Epidermal melanocyte (primary cell): Measurements from ENCODE around the gene SCAI.
"Not testable (repeated sequence)": the region's sequence is repeated elsewhere in the genome, so short reads cannot be mapped to it uniquely, and the experiment has no call there.

Experiments
- DNase-seq: peaks from one replicate; pipeline ENCODE4 v3.0.0; 2011; ENCODE audit warnings: low spot score; ENCODE audit not compliant: insufficient read length

SCAI gene

GRCh38 chr9:125150349-125151245, 7.3 kb upstream of the SCAI start:
- no peak for DNase-seq

GRCh38 chr9:125147401-125147951, 4.1 kb upstream of the SCAI start:
- DNase-seq, result no peak

- no peak for DNase-seq
Measured at GRCh38 chr9:125146247-125146646, 2.9 kb upstream of the SCAI start.

- no peak for DNase-seq
Measured at GRCh38 chr9:125145425-125145824, 2.1 kb upstream of the SCAI start.

- no peak for DNase-seq
Measured at GRCh38 chr9:125142560-125143376, 560 bp downstream of the SCAI start.

GRCh38 chr9:125141751-125142150, 1.6 kb downstream of the SCAI start:
- DNase-seq, result no peak

- DNase-seq, result no peak
Measured at GRCh38 chr9:125141251-125141650, 2.1 kb downstream of the SCAI start.

- no peak for DNase-seq
Measured at GRCh38 chr9:125140576-125140975, 2.8 kb downstream of the SCAI start.

GRCh38 chr9:125137200-125137599, 6.1 kb downstream of the SCAI start:
- no peak for DNase-seq

GRCh38 chr9:125134976-125135375, 8.4 kb downstream of the SCAI start:
- no peak for DNase-seq

- DNase-seq, result no peak
Measured at GRCh38 chr9:125133403-125134329, 9.7 kb downstream of the SCAI start.

GRCh38 chr9:125131778-125132177, 11.6 kb downstream of the SCAI start:
- DNase-seq, result no peak

- DNase-seq, result peak; percentile 76
Measured at GRCh38 chr9:125126019-125126746, 17.1 kb downstream of the SCAI start.

GRCh38 chr9:125125523-125125922, 17.8 kb downstream of the SCAI start:
- DNase-seq, result no peak

GRCh38 chr9:125121146-125121545, 22.2 kb downstream of the SCAI start:
- DNase-seq, result no peak

GRCh38 chr9:125119643-125120286, 23.6 kb downstream of the SCAI start:
- no peak for DNase-seq

- not testable (repeated sequence) for DNase-seq
Measured at GRCh38 chr9:125118696-125119095, 24.6 kb downstream of the SCAI start.

- DNase-seq, result not testable (repeated sequence)
Measured at GRCh38 chr9:125114503-125114902, 28.8 kb downstream of the SCAI start.

- no peak for DNase-seq
Measured at GRCh38 chr9:125110464-125110863, 32.9 kb downstream of the SCAI start.

- not testable (repeated sequence) for DNase-seq
Measured at GRCh38 chr9:125108541-125108940, 34.8 kb downstream of the SCAI start.
